ENCODE measurements around the gene CYP3A5.
"Not testable (repeated sequence)": the region's sequence is repeated elsewhere in the genome, so short reads cannot be mapped to it uniquely, and the experiment has no call there.

The CYP3A5 gene

GRCh38 chr7:99709260-99709659, 29.5 kb upstream of the CYP3A5 start:
- TF ChIP-seq, protein P1, sequence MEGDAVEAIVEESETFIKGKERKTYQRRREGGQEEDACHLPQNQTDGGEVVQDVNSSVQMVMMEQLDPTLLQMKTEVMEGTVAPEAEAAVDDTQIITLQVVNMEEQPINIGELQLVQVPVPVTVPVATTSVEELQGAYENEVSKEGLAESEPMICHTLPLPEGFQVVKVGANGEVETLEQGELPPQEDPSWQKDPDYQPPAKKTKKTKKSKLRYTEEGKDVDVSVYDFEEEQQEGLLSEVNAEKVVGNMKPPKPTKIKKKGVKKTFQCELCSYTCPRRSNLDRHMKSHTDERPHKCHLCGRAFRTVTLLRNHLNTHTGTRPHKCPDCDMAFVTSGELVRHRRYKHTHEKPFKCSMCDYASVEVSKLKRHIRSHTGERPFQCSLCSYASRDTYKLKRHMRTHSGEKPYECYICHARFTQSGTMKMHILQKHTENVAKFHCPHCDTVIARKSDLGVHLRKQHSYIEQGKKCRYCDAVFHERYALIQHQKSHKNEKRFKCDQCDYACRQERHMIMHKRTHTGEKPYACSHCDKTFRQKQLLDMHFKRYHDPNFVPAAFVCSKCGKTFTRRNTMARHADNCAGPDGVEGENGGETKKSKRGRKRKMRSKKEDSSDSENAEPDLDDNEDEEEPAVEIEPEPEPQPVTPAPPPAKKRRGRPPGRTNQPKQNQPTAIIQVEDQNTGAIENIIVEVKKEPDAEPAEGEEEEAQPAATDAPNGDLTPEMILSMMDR (IDR thresholded peaks at IDR 0.05; ENCODE audit: extremely low read depth, missing control alignments), result no peak
- DNase-seq (ENCODE audit: low spot score), result no peak

DNA sequence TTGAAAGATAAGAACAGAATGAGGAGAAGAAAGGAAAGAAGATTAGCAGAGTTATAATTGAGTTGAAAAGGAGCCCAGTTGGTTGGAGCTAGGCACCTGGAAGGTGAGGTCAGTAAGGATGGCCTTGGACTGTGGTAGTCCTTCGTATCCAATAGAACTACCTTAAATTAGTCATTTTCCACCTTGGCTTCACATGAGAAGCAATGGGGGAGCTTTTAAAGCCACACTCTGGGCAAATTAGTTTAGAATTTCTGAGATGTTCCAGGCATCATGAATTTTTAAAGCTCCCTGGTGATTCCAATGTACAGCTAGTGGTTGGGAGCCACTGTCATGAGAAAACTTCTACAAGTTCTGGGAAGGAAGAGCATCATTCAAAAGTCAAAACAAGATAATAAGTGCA, 27.3 kb upstream of the CYP3A5 start:
- TF ChIP-seq, protein P1 (IDR thresholded peaks at IDR 0.05; ENCODE audit: extremely low read depth, missing control alignments), result no peak
- DNase-seq (ENCODE audit: low spot score), result no peak

DNA sequence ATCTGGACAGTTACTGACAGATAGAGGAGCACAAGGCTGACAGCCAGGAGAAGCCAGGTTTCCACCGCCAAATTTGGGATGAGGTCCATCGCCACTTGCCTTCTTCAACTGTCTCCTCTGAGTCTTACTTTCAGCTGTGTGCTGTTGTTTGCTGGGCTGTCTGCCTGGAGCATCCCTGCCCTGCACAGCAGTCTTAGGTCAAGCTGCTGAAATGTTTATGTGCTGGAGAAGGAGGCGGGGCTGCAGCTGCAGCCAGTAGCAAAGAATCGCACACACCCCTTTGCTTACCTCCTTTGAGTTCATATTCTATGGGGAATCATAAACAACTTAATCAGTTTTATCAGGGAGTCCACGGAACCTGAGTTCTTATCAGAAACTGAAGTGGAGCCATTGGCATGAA, 20.1 kb upstream of the CYP3A5 start:
- TF ChIP-seq, protein P1 (IDR thresholded peaks at IDR 0.05; ENCODE audit: extremely low read depth, missing control alignments), result no peak
- DNase-seq (ENCODE audit: low spot score), result no peak

DNA sequence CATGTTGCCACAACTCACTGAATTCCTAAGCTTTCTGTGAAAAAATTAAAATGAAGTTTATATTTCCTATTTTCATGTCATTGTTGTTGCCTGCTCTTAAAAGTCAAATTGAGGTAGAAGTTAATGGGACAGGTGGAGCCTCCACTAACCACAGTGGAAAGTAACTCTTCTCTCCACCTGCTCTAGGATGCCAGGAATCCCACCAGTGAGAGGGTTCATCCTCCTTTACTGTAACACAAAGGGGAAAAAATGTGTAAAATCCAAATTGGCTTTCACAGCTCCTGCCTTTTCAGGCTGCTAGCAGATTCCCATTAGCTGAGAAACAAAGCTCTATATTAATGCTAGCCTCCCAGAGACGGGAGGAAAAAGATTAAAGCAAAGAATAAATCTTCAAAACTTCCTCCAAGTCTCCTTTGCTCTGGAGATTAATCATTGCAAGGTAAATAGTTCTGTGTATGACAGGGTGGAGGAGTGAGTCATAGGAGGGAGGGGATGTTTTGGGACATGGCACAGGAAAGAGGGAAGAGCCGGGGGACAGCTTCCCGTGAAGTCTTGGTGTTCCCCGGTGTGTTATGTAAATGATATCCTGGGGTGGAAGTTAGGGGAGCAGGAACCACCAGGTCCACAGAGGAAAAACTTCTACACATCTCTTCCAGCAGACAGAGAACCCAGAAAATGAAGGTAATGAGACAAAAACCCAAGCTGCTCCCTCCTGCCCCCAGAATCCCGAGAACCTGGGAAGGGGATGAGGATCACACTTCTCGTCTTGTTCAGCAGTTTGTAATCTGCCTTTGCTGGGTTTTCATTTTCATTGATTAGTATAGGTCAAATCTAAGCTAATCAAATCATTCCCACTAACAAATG, 19.3 kb upstream of the CYP3A5 start:
- not testable (repeated sequence) for DNase-seq (ENCODE audit: low spot score)

GRCh38 chr7:99694912-99695304, 15.1 kb upstream of the CYP3A5 start:
- DNase-seq (ENCODE audit: low spot score), result no peak
- TF ChIP-seq, protein P1 (IDR thresholded peaks at IDR 0.05; ENCODE audit: extremely low read depth, missing control alignments), result no peak

DNA sequence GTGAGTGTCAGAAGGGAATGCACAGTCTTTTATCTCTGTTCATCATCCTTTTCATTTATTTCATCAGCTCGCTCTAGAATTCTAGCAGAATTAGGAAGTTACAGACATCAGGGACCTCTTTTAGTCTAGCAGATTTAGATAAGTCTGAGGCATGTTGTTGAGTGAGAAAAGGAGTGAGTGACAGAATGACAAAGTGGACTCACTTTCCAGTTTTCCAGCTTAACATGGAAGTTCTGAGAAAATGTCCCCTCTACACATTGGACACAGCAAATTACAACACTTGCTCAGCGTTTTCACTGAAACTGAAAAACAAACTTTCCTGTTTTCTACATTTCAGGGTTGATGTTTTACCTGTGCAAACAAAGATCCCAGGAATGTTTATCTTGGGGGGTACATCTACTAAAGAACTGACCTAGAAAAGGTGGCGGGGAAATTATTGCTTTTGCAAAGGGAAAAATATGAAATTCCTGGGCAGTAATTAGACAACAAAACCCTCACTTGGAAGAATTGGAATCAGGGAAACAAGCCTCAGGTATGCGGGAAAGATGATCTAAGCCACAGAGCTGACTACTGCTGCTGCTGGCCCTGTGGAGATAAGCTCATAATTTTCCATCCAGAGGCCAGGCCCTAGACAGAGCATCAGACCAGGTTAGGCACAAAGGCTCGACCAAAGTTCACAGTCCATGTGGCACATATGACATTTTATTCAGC, 14.6 kb upstream of the CYP3A5 start:
- no peak for DNase-seq (ENCODE audit: low spot score)
- TF ChIP-seq, protein P1 (IDR thresholded peaks at IDR 0.05; ENCODE audit: extremely low read depth, missing control alignments), result no peak

- TF ChIP-seq, protein P1 (IDR thresholded peaks at IDR 0.05; ENCODE audit: extremely low read depth, missing control alignments), result no peak
- no peak for DNase-seq (ENCODE audit: low spot score)
These were observed 13.8 kb upstream of the CYP3A5 start for GRCh38 chr7:99693427-99694200.
